Ishikawa (cell line): Measurements from ENCODE around the gene MTRFR.

ENCODE experiments used
- CEBPB ChIP-seq: IDR thresholded peaks from 2 replicates; pipeline ENCODE4 v1.6.1; 2012
- EP300 ChIP-seq: IDR thresholded peaks from 2 replicates; pipeline ENCODE4 v1.6.1; 2012; ENCODE audit warnings: borderline replicate concordance
- FOXM1 ChIP-seq: IDR thresholded peaks from 2 replicates; pipeline ENCODE4 v1.6.1; 2012; ENCODE audit warnings: low read depth, borderline replicate concordance
- NFIC ChIP-seq: IDR thresholded peaks from 2 replicates; pipeline ENCODE4 v1.6.1; 2012
- RAD21 ChIP-seq: IDR thresholded peaks from 2 replicates; pipeline ENCODE4 v1.6.1; 2012; ENCODE audit warnings: low read depth
- TAF1 ChIP-seq: IDR thresholded peaks from 2 replicates; pipeline ENCODE4 v1.6.1; 2012; ENCODE audit warnings: low read depth, mild to moderate bottlenecking
- TCF12 ChIP-seq: IDR thresholded peaks from 2 replicates; pipeline ENCODE4 v1.6.1; 2012; ENCODE audit warnings: low read depth
- USF1 ChIP-seq: IDR thresholded peaks from 2 replicates; pipeline ENCODE4 v1.6.1; 2012
- YY1 ChIP-seq: IDR thresholded peaks from 2 replicates; pipeline ENCODE4 v1.6.1; 2012; ENCODE audit warnings: low read depth
- TF ChIP-seq, protein P1 (sequence below): IDR thresholded peaks from 2 replicates; pipeline ENCODE4 v1.6.1; 2012; ENCODE audit warnings: low read depth, mild to moderate bottlenecking
- TF ChIP-seq, protein P2 (sequence below): IDR thresholded peaks from 2 replicates; pipeline ENCODE4 v1.6.1; 2012

DNA sequence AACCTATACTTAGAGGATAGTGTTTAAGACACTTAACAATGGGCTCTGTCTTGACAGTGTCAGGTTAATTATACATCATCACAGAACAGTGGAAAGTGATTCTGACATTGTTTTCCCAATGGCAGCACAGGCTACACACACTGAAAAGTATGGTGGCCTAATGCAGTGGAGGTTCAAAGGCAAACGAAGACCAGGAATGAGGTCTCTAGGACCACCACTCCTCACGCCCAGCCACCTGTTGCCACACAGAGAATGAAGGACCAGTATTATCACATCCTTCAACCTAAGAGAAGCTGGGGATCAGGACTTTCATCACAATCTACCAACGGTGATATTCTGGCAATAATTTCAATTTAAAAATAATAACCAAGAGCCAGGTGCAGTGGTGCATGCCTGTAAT is 73.0 kb downstream of the MTRFR start:
- TF ChIP-seq YY1 (no peak), EP300 (no peak), TAF1 (no peak), CEBPB (no peak), FOXM1 (no peak), TCF12 (no peak), RAD21 (no peak), NFIC (no peak), USF1 (no peak)
- TF ChIP-seq, protein P1, sequence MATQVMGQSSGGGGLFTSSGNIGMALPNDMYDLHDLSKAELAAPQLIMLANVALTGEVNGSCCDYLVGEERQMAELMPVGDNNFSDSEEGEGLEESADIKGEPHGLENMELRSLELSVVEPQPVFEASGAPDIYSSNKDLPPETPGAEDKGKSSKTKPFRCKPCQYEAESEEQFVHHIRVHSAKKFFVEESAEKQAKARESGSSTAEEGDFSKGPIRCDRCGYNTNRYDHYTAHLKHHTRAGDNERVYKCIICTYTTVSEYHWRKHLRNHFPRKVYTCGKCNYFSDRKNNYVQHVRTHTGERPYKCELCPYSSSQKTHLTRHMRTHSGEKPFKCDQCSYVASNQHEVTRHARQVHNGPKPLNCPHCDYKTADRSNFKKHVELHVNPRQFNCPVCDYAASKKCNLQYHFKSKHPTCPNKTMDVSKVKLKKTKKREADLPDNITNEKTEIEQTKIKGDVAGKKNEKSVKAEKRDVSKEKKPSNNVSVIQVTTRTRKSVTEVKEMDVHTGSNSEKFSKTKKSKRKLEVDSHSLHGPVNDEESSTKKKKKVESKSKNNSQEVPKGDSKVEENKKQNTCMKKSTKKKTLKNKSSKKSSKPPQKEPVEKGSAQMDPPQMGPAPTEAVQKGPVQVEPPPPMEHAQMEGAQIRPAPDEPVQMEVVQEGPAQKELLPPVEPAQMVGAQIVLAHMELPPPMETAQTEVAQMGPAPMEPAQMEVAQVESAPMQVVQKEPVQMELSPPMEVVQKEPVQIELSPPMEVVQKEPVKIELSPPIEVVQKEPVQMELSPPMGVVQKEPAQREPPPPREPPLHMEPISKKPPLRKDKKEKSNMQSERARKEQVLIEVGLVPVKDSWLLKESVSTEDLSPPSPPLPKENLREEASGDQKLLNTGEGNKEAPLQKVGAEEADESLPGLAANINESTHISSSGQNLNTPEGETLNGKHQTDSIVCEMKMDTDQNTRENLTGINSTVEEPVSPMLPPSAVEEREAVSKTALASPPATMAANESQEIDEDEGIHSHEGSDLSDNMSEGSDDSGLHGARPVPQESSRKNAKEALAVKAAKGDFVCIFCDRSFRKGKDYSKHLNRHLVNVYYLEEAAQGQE = no peak
- TF ChIP-seq, protein P2, sequence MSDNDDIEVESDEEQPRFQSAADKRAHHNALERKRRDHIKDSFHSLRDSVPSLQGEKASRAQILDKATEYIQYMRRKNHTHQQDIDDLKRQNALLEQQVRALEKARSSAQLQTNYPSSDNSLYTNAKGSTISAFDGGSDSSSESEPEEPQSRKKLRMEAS = no peak
